GM18951 (cell line): ENCODE data around the gene ZNF484.
"Not testable (repeated sequence)": the region's sequence is repeated elsewhere in the genome, so short reads cannot be mapped to it uniquely, and the experiment has no call there.

Experiments
- POLR2A ChIP-seq: IDR thresholded peaks from 4 replicates; pipeline ENCODE4 v1.6.1; 2011; ENCODE audit warnings: mild to moderate bottlenecking; ENCODE audit not compliant: insufficient read length, insufficient read depth; ENCODE audit errors: extremely low read depth
- in situ Hi-C: fragments of 300-500 bp; cut with MboI; formaldehyde crosslinking; loops from one replicate; pipeline ENCODE4 v1.12.0; 2022; ENCODE audit warnings: low sequenced_read_pairs, mixed read lengths, inconsistent platforms; ENCODE audit not compliant: unreplicated experiment

The ZNF484 gene

DNA sequence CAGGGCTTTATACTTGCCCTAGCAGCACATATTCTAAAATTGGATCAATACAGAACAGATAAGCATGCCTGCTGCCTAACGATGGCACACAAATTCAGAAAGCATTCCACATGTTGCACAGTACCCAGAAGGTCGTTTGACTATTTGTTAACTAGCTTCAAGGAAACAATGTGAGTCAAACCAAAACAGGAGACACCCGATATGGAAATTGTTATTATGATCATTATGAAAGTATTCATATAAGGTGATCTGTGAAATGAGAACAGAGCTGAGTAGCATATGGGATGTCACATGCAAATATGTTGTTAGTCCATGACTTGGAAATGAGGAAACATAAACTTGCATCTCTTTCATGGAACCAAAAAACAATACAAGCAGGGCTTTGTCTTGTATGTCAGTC is 56.9 kb downstream of the ZNF484 start:
- in situ Hi-C loops = no loop called here
- no peak for TF ChIP-seq POLR2A

DNA sequence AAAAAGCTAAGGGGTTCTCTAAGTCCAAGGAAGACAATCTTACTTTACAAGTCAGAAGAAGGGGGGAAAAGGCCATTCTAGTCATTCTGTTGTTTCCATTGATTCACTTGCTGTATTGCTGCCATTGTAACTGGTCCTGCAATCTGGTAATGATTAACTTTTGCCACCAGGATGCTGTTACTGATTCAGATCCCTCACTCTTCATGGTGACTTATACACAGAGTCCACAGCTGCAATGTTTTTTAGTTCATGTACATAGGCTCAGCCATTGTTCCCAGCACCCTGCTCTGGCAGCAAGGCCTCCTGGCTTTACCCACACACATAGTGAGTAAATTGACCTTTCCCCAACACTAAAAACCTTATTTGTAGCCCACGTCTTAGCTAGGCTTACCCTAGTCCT is 57.9 kb downstream of the ZNF484 start:
- in situ Hi-C loops = not testable (repeated sequence)

- in situ Hi-C loops = not testable (repeated sequence)
Measured at GRCh38 chr9:92809629-92810326, 68.1 kb downstream of the ZNF484 start.

DNA sequence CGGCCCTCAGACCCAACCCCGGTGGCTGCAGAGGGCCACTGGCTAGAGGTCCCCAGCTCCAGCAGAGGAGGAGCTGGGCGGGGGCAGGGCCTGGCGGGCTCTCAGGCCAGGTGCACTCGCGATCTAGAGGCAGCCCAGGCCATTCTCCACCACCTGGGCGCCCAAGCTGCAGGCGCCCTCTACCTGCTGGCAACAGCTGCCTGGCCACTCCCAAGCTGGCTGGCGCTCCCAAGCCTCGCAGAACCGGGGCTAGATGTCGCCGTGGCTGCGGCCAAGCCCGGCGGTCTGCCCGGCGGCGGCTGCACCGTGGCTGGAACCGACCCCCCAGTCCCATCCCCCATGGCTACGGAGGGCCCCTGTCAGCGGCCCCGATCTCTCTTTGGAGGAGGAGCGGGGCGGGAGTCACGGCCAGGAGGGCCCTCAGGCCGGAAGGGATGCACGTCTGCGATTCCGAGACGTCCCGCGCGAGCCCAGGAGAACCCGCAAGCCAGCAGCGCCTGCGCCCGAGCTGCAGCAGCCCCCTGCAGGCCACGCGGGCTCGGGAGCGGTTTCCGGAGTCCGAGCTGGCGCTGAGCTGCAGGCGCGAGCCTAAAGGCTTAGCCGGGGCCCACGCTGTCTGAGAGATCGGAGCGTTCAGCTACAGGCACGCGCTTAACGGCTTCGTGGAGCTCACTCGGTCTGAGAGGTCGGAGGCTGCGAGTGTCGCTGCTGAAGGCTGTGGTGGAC is 68.9 kb downstream of the ZNF484 start:
- TF ChIP-seq POLR2A = no peak
- in situ Hi-C loops = no loop called here

DNA sequence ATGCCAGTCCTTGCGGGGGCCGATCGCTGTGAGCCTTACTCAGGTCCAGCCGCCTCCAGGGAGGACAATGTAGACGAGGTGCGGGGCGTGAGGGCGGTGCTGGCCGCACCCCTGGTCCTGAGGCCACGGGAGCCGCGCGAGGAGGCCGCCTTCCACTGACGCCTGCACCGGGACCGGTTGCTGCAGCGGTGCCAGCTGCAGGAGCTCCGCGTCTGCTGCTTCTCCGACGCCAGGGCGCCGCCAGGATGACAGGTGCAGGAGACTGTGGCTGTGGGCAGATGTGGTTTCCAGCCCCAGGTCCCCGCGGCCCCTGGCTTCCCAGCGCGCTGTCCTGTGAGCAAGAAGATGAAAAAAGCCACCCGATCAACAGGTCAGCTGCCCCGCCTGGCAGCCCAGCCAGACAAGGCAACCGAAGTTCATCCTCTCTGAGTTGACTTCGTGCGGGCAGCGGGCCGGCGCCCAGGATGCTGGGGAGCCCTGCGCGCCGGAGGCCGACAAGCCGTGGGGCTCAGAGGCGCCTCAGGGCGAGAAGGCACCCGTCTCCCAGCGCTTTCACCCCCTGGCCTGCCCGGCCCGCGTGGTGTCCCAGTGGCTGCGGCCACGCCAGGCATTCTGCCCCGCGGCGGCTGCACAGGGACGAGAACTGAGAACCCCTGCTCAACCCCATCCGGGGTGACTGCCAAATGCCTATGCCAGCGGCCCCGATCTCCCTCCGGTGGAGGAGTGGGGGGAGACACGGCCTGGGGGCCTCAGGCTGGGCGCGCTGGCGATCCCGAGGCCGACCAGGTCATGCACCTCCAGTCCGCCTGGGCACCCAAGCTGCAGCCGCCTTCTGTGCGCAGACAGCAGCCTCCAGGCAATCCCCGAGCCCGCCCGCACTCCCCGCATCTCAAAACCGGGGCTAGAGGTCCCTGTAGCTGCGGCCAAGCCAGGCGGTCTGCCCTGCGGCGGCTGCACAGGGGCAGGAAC is 69.8 kb downstream of the ZNF484 start:
- in situ Hi-C loops = no loop called here
- no peak for TF ChIP-seq POLR2A

GRCh38 chr9:92807031-92807756 is 70.6 kb downstream of the ZNF484 start:
- TF ChIP-seq POLR2A = no peak
- in situ Hi-C loops = no loop called here

- no peak for TF ChIP-seq POLR2A
- in situ Hi-C loops = no loop called here
Measured at GRCh38 chr9:92804727-92805126, 73.1 kb downstream of the ZNF484 start.

- in situ Hi-C loops = loop anchor here (25.0 kb wide), 1 partner anchor 661 kb away; no protein-coding TSS in a partner anchor
- TF ChIP-seq POLR2A = no peak
Measured at GRCh38 chr9:92798358-92798757, 79.5 kb downstream of the ZNF484 start.

GRCh38 chr9:92796337-92796804 is 81.5 kb downstream of the ZNF484 start:
- in situ Hi-C loops = loop anchor here (25.0 kb wide), 1 partner anchor 659 kb away; no protein-coding TSS in a partner anchor

DNA sequence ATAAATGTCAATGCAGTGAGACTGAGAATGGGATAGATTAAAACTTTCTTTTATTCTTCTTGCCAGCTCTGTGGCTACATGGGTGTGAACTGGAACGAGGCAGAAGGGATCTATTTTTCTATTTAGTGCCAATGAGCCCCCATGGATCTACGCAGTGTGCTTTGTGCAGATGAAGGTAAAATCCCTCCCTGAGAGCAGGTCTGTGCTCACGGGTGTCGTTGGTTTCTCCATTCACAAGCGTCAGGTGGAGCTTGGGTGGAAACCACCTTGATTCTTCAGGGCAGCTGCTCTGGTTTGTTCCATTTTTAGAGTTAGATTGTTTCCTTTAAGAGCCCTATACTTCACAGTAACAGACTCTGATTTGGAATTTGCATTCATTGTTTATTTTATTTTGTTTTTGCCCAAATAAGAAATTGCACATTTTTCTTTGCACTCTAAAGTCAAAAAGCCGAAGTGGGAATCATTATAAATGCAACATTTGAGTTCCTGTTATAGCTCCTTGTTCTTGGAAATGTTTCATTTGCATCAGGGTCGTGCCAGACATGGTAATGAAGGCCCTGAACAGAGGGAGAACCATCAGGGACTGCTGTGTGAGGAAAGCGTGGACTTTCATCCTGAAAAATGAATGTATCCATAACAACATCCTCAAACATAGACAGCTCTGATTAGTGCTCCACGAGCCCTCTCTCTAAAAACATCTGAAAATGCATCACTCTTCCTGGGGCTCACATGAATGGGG is 82.1 kb downstream of the ZNF484 start:
- in situ Hi-C loops = loop anchor here (25.0 kb wide), 1 partner anchor 658 kb away; no protein-coding TSS in a partner anchor
- TF ChIP-seq POLR2A = no peak
